Measurements from ENCODE around the gene NUBP2. TPM values are rescaled to one million over a fixed set of nuclear protein-coding genes. Genes with fewer than 3 reads are reported as not detected.

NUBP2 gene
- total and polyA plus RNA-seq, 10 of the 15 experiments (the other 5 are each of a cell fraction or from before 2014, with no cell fraction given) = 1.9 to 129 (median 51.7) TPM

DNA sequence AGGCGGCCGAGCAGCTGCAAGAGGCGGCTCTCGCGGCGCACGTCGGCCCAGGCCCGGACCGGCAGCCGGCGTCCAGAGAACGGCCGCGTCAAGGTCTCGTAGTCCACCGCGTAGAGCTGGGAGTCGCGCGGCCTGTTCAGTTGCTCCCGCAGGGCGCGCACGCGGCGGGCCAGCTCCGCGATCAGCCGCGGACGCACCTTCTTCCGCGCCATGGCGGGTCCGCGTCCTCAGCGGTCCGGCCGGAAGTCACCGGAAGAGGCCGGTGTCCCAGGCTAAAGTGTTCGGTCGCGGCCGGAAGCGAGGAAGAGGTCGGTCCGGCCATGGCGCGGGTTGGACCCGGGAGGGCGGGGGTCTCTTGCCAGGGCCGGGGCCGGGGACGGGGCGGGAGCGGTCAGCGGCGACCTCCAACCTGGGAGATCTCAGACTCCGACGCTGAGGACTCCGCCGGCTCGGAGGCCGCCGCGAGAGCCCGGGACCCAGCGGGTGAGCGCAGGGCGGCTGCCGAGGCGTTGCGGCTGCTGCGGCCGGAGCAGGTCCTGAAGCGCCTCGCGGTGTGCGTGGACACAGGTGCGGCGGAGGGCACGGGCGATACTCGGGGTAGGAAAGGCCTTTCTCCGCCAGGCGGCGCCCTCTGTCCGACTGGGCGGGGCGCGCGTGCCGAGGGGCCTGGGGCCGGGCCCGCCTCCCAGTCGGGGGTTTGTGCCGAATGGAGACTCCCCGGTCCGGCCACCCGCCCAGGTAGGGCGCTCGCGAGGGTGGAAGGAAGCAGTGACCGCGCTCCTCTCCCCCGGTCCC lies 9.7 kb upstream of the NUBP2 start, which contains the start of gene MRPS34 (continued):
- TF ChIP-seq, protein P1, sequence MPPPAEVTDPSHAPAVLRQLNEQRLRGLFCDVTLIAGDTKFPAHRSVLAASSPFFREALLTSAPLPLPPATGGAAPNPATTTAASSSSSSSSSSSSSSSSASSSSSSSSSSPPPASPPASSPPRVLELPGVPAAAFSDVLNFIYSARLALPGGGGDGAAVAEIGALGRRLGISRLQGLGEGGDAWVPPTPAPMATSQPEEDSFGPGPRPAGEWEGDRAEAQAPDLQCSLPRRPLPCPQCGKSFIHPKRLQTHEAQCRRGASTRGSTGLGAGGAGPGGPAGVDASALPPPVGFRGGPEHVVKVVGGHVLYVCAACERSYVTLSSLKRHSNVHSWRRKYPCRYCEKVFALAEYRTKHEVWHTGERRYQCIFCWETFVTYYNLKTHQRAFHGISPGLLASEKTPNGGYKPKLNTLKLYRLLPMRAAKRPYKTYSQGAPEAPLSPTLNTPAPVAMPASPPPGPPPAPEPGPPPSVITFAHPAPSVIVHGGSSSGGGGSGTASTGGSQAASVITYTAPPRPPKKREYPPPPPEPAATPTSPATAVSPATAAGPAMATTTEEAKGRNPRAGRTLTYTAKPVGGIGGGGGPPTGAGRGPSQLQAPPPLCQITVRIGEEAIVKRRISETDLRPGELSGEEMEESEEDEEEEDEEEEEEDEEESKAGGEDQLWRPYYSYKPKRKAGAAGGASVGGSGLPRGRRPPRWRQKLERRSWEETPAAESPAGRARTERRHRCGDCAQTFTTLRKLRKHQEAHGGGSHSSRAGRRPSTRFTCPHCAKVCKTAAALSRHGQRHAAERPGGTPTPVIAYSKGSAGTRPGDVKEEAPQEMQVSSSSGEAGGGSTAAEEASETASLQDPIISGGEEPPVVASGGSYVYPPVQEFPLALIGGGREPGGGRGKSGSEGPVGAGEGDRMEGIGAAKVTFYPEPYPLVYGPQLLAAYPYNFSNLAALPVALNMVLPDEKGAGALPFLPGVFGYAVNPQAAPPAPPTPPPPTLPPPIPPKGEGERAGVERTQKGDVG (CRISPR knock-in tag; IDR thresholded peaks at IDR 0.05) = no peak
- TF ChIP-seq RAD21 (IDR thresholded peaks at IDR 0.05; ENCODE audit: insufficient read depth, low read depth, low read length) = peak; percentile 29; the same call in 1 of the 2 replicates
- no peak for TF ChIP-seq NFYB (IDR thresholded peaks at IDR 0.05; ENCODE audit: insufficient read depth, low read depth, low read length)
- TF ChIP-seq, protein P2, sequence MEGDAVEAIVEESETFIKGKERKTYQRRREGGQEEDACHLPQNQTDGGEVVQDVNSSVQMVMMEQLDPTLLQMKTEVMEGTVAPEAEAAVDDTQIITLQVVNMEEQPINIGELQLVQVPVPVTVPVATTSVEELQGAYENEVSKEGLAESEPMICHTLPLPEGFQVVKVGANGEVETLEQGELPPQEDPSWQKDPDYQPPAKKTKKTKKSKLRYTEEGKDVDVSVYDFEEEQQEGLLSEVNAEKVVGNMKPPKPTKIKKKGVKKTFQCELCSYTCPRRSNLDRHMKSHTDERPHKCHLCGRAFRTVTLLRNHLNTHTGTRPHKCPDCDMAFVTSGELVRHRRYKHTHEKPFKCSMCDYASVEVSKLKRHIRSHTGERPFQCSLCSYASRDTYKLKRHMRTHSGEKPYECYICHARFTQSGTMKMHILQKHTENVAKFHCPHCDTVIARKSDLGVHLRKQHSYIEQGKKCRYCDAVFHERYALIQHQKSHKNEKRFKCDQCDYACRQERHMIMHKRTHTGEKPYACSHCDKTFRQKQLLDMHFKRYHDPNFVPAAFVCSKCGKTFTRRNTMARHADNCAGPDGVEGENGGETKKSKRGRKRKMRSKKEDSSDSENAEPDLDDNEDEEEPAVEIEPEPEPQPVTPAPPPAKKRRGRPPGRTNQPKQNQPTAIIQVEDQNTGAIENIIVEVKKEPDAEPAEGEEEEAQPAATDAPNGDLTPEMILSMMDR (IDR thresholded peaks at IDR 0.05 in 2 of 3, conservative IDR thresholded peaks at IDR 0.05 in 1 of 3; ENCODE audit: control insufficient read depth in 2 of 3, extremely low read depth in 1 of 3, insufficient read depth in 1 of 3, low read depth in 3 of 3, low read length in 3 of 3) = peak; percentile 71 to 81 (median 73)
- peak; percentile 75 for TF ChIP-seq GATAD2B (conservative IDR thresholded peaks at IDR 0.05; ENCODE audit: low read depth)
- TF ChIP-seq BRCA1 (IDR thresholded peaks at IDR 0.05; ENCODE audit: low read depth, low read length) = no peak
- TF ChIP-seq RCOR1 (conservative IDR thresholded peaks at IDR 0.05; ENCODE audit: low read depth, low read length) = no peak
- TF ChIP-seq BACH1 (IDR thresholded peaks at IDR 0.05; ENCODE audit: borderline replicate concordance) = peak; percentile 68
- TF ChIP-seq ATF7 (IDR thresholded peaks at IDR 0.05; ENCODE audit: low read depth) = no peak
- peak; percentile 52 for TF ChIP-seq NBN (IDR thresholded peaks at IDR 0.05)
- TF ChIP-seq, protein P3, sequence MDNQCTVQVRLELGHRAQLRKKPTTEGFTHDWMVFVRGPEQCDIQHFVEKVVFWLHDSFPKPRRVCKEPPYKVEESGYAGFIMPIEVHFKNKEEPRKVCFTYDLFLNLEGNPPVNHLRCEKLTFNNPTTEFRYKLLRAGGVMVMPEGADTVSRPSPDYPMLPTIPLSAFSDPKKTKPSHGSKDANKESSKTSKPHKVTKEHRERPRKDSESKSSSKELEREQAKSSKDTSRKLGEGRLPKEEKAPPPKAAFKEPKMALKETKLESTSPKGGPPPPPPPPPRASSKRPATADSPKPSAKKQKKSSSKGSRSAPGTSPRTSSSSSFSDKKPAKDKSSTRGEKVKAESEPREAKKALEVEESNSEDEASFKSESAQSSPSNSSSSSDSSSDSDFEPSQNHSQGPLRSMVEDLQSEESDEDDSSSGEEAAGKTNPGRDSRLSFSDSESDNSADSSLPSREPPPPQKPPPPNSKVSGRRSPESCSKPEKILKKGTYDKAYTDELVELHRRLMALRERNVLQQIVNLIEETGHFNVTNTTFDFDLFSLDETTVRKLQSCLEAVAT (IDR thresholded peaks at IDR 0.05) = no peak
- TF ChIP-seq SMAD1 (IDR thresholded peaks at IDR 0.05; ENCODE audit: low read depth, partially characterized antibody) = no peak
- peak; percentile 70 for TF ChIP-seq SIX5 (IDR thresholded peaks at IDR 0.05; ENCODE audit: low read depth, low read length, severe bottlenecking)
- peak; percentile 78 for TF ChIP-seq IKZF1 (conservative IDR thresholded peaks at IDR 0.05)
- TF ChIP-seq SPI1 (IDR thresholded peaks at IDR 0.05; ENCODE audit: borderline replicate concordance, insufficient read depth, low read depth, low read length) = no peak
- TF ChIP-seq JUND (IDR thresholded peaks at IDR 0.05; ENCODE audit: low read depth, low read length) = no peak
- TF ChIP-seq ASH2L (IDR thresholded peaks at IDR 0.05; ENCODE audit: borderline replicate concordance, low read depth) = 0 out of 2 replicates have a peak, but pooled peaks have one; percentile 70
- peak; percentile 28 for TF ChIP-seq SP1 (IDR thresholded peaks at IDR 0.05; ENCODE audit: low read depth, low read length)
- TF ChIP-seq, protein P4, sequence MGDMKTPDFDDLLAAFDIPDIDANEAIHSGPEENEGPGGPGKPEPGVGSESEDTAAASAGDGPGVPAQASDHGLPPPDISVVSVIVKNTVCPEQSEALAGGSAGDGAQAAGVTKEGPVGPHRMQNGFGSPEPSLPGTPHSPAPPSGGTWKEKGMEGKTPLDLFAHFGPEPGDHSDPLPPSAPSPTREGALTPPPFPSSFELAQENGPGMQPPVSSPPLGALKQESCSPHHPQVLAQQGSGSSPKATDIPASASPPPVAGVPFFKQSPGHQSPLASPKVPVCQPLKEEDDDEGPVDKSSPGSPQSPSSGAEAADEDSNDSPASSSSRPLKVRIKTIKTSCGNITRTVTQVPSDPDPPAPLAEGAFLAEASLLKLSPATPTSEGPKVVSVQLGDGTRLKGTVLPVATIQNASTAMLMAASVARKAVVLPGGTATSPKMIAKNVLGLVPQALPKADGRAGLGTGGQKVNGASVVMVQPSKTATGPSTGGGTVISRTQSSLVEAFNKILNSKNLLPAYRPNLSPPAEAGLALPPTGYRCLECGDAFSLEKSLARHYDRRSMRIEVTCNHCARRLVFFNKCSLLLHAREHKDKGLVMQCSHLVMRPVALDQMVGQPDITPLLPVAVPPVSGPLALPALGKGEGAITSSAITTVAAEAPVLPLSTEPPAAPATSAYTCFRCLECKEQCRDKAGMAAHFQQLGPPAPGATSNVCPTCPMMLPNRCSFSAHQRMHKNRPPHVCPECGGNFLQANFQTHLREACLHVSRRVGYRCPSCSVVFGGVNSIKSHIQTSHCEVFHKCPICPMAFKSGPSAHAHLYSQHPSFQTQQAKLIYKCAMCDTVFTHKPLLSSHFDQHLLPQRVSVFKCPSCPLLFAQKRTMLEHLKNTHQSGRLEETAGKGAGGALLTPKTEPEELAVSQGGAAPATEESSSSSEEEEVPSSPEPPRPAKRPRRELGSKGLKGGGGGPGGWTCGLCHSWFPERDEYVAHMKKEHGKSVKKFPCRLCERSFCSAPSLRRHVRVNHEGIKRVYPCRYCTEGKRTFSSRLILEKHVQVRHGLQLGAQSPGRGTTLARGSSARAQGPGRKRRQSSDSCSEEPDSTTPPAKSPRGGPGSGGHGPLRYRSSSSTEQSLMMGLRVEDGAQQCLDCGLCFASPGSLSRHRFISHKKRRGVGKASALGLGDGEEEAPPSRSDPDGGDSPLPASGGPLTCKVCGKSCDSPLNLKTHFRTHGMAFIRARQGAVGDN (IDR thresholded peaks at IDR 0.05) = peak; percentile 34; the same call in 1 of the 2 replicates
